Retinal pigment epithelial cell (primary cell): ENCODE measurements around the gene RNGTT.
"Not testable (repeated sequence)": the region's sequence is repeated elsewhere in the genome, so short reads cannot be mapped to it uniquely, and the experiment has no call there.

Experiments used
- DNase-seq: peaks from one replicate; pipeline ENCODE4 v3.0.0-alpha.2; 2010; ENCODE audit warnings: low read depth
- H3K4me3 ChIP-seq: 2 replicates; pipeline ENCODE4 v1.5.1; 2011; ENCODE audit warnings: mild to moderate bottlenecking, low read length, control low read depth, moderate library complexity
- TF ChIP-seq, protein P1 (sequence below): conservative IDR thresholded peaks from 2 replicates; pipeline ENCODE4 v1.5.1; 2011; ENCODE audit warnings: low read depth, low read length, control low read depth, inconsistent platforms

The RNGTT gene

DNA sequence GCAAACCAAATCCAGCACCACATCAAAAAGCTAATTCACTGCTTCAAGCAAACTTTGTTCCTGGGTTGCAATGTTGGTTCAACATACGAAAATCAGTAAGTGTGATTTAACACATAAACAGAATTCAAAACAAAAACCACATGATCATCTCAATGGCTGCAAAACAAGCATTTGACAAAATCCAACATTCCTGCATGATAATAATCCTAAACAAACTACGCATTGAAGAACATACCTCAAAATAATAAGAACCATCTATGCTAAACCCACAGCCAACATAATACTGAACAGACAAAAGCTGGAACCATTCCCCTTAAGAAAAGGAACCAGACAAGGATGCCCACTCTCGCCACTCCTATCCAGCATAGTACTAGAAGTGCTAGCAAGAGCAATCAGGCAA lies 49.9 kb downstream of the RNGTT start:
- no peak overlapping the region for H3K4me3 ChIP-seq
- no peak for DNase-seq
- TF ChIP-seq, protein P1, sequence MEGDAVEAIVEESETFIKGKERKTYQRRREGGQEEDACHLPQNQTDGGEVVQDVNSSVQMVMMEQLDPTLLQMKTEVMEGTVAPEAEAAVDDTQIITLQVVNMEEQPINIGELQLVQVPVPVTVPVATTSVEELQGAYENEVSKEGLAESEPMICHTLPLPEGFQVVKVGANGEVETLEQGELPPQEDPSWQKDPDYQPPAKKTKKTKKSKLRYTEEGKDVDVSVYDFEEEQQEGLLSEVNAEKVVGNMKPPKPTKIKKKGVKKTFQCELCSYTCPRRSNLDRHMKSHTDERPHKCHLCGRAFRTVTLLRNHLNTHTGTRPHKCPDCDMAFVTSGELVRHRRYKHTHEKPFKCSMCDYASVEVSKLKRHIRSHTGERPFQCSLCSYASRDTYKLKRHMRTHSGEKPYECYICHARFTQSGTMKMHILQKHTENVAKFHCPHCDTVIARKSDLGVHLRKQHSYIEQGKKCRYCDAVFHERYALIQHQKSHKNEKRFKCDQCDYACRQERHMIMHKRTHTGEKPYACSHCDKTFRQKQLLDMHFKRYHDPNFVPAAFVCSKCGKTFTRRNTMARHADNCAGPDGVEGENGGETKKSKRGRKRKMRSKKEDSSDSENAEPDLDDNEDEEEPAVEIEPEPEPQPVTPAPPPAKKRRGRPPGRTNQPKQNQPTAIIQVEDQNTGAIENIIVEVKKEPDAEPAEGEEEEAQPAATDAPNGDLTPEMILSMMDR: no peak

- no peak for DNase-seq
- no peak overlapping the region for H3K4me3 ChIP-seq
- TF ChIP-seq, protein P1: no peak
These were observed 52.3 kb downstream of the RNGTT start for GRCh38 chr6:88910922-88911778.

DNA sequence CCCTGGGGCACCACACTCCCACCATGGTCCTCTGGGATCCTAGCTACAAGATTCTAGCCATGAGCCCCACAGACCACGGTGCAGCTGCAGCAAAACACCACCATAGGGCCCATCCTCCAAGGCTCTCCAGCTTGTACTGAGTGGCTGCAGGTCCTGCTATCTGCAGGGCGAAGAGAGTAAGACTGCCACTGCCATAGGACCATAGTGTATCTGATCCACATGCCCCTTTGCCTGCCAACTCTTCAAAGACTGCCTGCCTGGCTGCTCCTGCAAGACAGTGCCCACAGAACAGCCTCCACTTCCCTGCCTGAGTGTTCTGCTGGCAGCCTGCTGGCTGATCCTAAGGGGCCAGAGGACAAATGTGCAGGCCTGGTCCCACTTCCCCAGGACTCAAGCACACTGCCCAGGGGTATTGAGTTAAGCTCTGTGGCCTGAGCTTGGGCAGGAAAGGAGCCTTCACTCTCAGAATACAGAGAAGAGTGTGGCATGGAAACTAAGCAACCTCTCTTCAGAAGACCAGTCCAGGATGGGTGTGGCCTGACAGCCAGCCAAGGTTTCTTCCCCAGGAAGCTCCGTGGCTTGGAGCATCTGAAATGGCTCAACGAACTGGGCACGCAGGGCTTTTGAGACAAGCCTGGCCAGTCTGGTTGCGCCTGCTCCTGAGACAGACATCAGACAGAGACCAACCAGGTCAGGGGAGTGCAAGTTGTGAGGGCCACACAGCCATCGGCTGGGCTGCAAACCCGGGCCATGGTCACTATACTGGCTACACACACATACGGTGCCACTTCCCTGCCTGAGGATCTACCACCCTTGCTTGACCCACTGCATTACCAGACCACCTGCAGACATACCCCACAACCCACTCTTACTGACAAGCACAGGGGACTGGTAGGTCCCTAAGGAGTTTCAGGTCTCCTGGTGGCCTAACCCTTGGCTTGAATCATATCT lies 54.5 kb downstream of the RNGTT start:
- no peak overlapping the region for H3K4me3 ChIP-seq
- TF ChIP-seq, protein P1: no peak
- DNase-seq: no peak

DNA sequence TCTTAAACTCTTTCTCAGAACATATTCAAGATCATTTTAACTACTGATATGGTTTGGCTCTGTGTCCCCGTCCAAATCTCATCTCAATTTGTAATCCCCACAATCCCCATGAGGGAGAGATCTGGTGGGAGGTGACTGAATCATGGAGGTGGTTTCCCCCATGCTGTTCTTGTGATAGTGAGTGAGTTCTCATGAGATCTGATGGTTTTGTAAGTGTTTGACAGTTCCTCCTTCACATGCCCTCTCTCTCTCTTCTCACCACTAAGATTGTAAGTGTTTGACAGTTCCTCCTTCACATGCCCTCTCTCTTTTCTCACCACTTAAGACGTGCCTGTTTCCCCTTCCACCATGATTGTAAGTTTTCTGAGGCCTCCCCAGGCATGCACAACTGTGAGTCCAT lies 56.3 kb downstream of the RNGTT start:
- DNase-seq, H3K4me3 ChIP-seq: not testable (repeated sequence)

- no peak overlapping the region for H3K4me3 ChIP-seq
- no peak for DNase-seq
- TF ChIP-seq, protein P1: no peak
These were observed 63.7 kb downstream of the RNGTT start for GRCh38 chr6:88899569-88900316.

DNA sequence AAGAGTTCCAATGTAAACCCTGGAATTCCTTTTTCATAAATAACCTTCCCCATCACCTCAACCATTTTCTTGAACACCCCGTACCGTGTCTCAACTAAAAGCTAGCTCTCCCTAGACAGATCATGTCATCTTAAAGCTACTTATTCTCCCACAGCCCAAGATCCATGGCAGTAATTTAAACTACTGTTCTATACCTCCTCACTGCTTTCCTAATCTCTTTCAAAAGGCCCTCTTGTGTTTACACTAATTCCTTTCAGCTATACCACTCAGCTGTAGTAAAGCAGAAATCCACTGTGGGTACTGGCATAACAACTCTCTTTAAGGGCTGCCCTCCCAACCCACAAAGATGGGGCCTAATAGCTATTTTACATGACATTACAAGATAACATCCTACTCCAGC lies 67.5 kb downstream of the RNGTT start:
- TF ChIP-seq, protein P1: no peak
- no peak for DNase-seq
- no peak overlapping the region for H3K4me3 ChIP-seq
